SK-N-SH (cell line): ENCODE results near the gene SPEG. TPM values are rescaled to one million over a fixed set of nuclear protein-coding genes. Genes with fewer than 3 reads are reported as not detected.

Experiments
- CTCF ChIA-PET: fragments of 300-600, 350-600 bp; formaldehyde crosslinking; extraction: SDS; loops from one replicate; lab custom pipeline; 2021; lab: Yijun Ruan, JAX
- POLR2A ChIA-PET: fragments of 350-600 bp; sonication (Branson Sonifier 250); formaldehyde crosslinking; extraction: SDS; loops from one replicate; lab custom pipeline; 2020; ENCODE audit warnings: antibody characterized with exemption, inconsistent platforms; lab: Yijun Ruan, JAX
- DNase-seq: peaks from one replicate; pipeline ENCODE4 v3.0.0; 2012
- H2AFZ ChIP-seq: fragments of 200-600 bp; sonication (generic); 2 replicates; pipeline ENCODE4 v1.8.1; 2016; ENCODE audit warnings: antibody characterized with exemption, mild to moderate bottlenecking, low read depth
- H3F3A ChIP-seq: fragments of 200-600 bp; sonication (generic); replicated peaks from 2 replicates; pipeline ENCODE3; 2016; ENCODE audit warnings: antibody characterized with exemption, mild to moderate bottlenecking; ENCODE audit not compliant: insufficient read depth
- H3K27ac ChIP-seq, 2 experiments: fragments of 200-500 bp in 1 of 2; fragments of 200-600 bp in 1 of 2; sonication (Bioruptor generic) in 1 of 2; sonication (generic), shearing (Covaris generic) in 1 of 2; 2 replicates each; pipeline versions ENCODE4 v1.5.1 to v1.6.1; 2014 to 2016; ENCODE audit warnings: low read depth in 2 of 2, inconsistent platforms in 1 of 2, low read length in 1 of 2, mild to moderate bottlenecking in 1 of 2, mixed read lengths in 1 of 2
- H3K27me3 ChIP-seq: fragments of 200-600 bp; sonication (generic), shearing (Covaris generic); 2 replicates; pipeline ENCODE4 v1.6.1; 2016; ENCODE audit warnings: mixed run types; ENCODE audit not compliant: insufficient read depth
- H3K36me3 ChIP-seq, 2 experiments: fragments of 200-500 bp in 1 of 2; fragments of 200-600 bp in 1 of 2; sonication (Bioruptor generic) in 1 of 2; sonication (generic) in 1 of 2; replicated peaks in 1 of 2; 2 replicates each; pipeline versions ENCODE3 to v1.5.1; 2014 to 2016; ENCODE audit warnings: low read length in 1 of 2, mild to moderate bottlenecking in 1 of 2; ENCODE audit not compliant: insufficient read depth in 2 of 2, control insufficient read depth in 1 of 2
- H3K4me1 ChIP-seq, 2 experiments: fragments of 200-500 bp in 1 of 2; fragments of 200-600 bp in 1 of 2; sonication (Bioruptor generic) in 1 of 2; sonication (generic), shearing (Covaris generic) in 1 of 2; 2 replicates each; pipeline versions ENCODE4 v1.5.1 to v1.6.1; 2014 to 2016; ENCODE audit warnings: low read depth in 1 of 2, low read length in 1 of 2, mixed run types in 1 of 2; ENCODE audit not compliant: insufficient read depth in 2 of 2, control insufficient read depth in 1 of 2
- H3K4me2 ChIP-seq: fragments of 200-600 bp; sonication (generic), shearing (Covaris generic); 2 replicates; pipeline ENCODE4 v1.6.1; 2017; ENCODE audit warnings: mixed run types
- H3K4me3 ChIP-seq, 2 experiments: fragments of 200-500 bp in 1 of 2; fragments of 200-600 bp in 1 of 2; sonication (Bioruptor generic) in 1 of 2; sonication (generic), shearing (Covaris generic) in 1 of 2; 2 replicates each; pipeline versions ENCODE4 v1.5.1 to v1.8.1; 2014 to 2016; ENCODE audit warnings: low read depth in 2 of 2, inconsistent platforms in 1 of 2, low read length in 1 of 2, mild to moderate bottlenecking in 1 of 2, mixed read lengths in 1 of 2, moderate library complexity in 1 of 2
- H3K79me2 ChIP-seq: fragments of 200-600 bp; sonication (generic); 2 replicates; pipeline ENCODE4 v1.8.1; 2017; ENCODE audit warnings: mild to moderate bottlenecking; ENCODE audit not compliant: insufficient read depth
- H3K9ac ChIP-seq: fragments of 200-600 bp; sonication (generic); 2 replicates; pipeline ENCODE4 v1.6.1; 2017; ENCODE audit warnings: mixed run types
- H3K9me2 ChIP-seq: fragments of 200-600 bp; sonication (generic); 2 replicates; pipeline ENCODE4 v1.6.1; 2017; ENCODE audit warnings: mixed run types
- H3K9me3 ChIP-seq: fragments of 200-600 bp; sonication (generic); 2 replicates; pipeline ENCODE4 v1.6.1; 2017; ENCODE audit warnings: mixed run types, mild to moderate bottlenecking, moderate library complexity
- H4K20me1 ChIP-seq: fragments of 200-600 bp; sonication (generic); 2 replicates; pipeline ENCODE4 v1.6.1; 2017; ENCODE audit warnings: mild to moderate bottlenecking, mixed run types; ENCODE audit not compliant: insufficient read depth
- CHD2 ChIP-seq: fragments of 150-350 bp; IDR thresholded peaks from 2 replicates; pipeline ENCODE4 v1.6.1; 2018; ENCODE audit warnings: low read length; ENCODE audit not compliant: partially characterized antibody
- FOXJ3 ChIP-seq: sonication (generic); formaldehyde crosslinking; IDR thresholded peaks from 2 replicates; pipeline ENCODE4 v1.5.1; 2020; ENCODE audit warnings: mild to moderate bottlenecking, missing genetic modification reagents
- FOXM1 ChIP-seq: IDR thresholded peaks from 2 replicates; pipeline ENCODE4 v1.4.0; 2012; ENCODE audit warnings: low read depth, mild to moderate bottlenecking
- GATA2 ChIP-seq: sonication (generic); formaldehyde crosslinking; IDR thresholded peaks from 2 replicates; pipeline ENCODE4 v1.5.0; 2020; ENCODE audit warnings: mild to moderate bottlenecking, missing genetic modification reagents
- MEF2A ChIP-seq: IDR thresholded peaks from 2 replicates; pipeline ENCODE4 v1.4.0; 2012; ENCODE audit warnings: low read depth, borderline replicate concordance
- MXI1 ChIP-seq: IDR thresholded peaks from 2 replicates; pipeline ENCODE4 v1.6.1; 2012; ENCODE audit warnings: mild to moderate bottlenecking, low read depth, low read length, improper control_type of control experiment
- NRF1 ChIP-seq: IDR thresholded peaks from 2 replicates; pipeline ENCODE4 v1.6.1; 2012; ENCODE audit warnings: low read depth, mild to moderate bottlenecking, low read length
- RCOR1 ChIP-seq: fragments of 150-350 bp; IDR thresholded peaks from 2 replicates; pipeline ENCODE4 v1.6.1; 2017; ENCODE audit warnings: antibody characterized with exemption, low read length
- RFX5 ChIP-seq: IDR thresholded peaks from 2 replicates; pipeline ENCODE4 v1.6.1; 2012; ENCODE audit warnings: mild to moderate bottlenecking, improper control_type of control experiment, low read length
- SIN3A ChIP-seq: IDR thresholded peaks from 2 replicates; pipeline ENCODE4 v1.6.1; 2012; ENCODE audit warnings: low read depth, mild to moderate bottlenecking, low read length, moderate library complexity, borderline replicate concordance
- SMC3 ChIP-seq: IDR thresholded peaks from 2 replicates; pipeline ENCODE4 v1.6.1; 2012; ENCODE audit warnings: low read depth, low read length, improper control_type of control experiment
- TAF1 ChIP-seq: IDR thresholded peaks from 2 replicates; pipeline ENCODE4 v1.6.1; 2012; ENCODE audit warnings: low read depth, mild to moderate bottlenecking, low read length, moderate library complexity, borderline replicate concordance
- TCF12 ChIP-seq: IDR thresholded peaks from 2 replicates; pipeline ENCODE4 v1.4.0; 2012
- USF2 ChIP-seq: fragments of 150-350 bp; IDR thresholded peaks from 2 replicates; pipeline ENCODE4 v1.6.1; 2017; ENCODE audit warnings: antibody characterized with exemption, low read length, low read depth, borderline replicate concordance
- YY1 ChIP-seq: IDR thresholded peaks from 2 replicates; pipeline ENCODE4 v1.4.0; 2012; ENCODE audit warnings: low read depth, mild to moderate bottlenecking
- WGBS: methylation state at CpG from one replicate; pipeline ENCODE4 v1.1.6; 2017; ENCODE audit warnings: low lambda C conversion rate; 5-methylcytosine and 5-hydroxymethylcytosine counted together
- polyA plus RNA-seq, 3 experiments: library from polyadenylated mRNA; depleted of rRNA; stranded (reverse); fragments of >200 nt; gene quantifications; 2 replicates each; pipeline ENCODE4 v1.2.3, GENCODE V29; 2012

Gene SPEG
- polyA plus RNA-seq, 1 of the 3 experiments (the other 2 are of a cell fraction) = 107 TPM

- 83% methylated on average over 10 of the region's 12 CpGs for WGBS
Observed at GRCh38 chr2:219443016-219443696, 8.5 kb downstream of the SPEG start.

GRCh38 chr2:219443697-219444023, 9.0 kb downstream of the SPEG start:
- H3K9ac ChIP-seq = no peak overlapping the region
- CTCF ChIA-PET = interaction anchor here (1.4 to 12.5 kb wide), 3 partner anchors 12 to 86 kb away, joined by 3 to 95 read pairs (median 48); no protein-coding TSS in a partner anchor

More at GRCh38 chr2:219443016-219443696, 8.5 kb downstream of the SPEG start:
- H3K79me2 ChIP-seq = peaks cover 20% of the 10 kb centered on the region; the same call in 1 of the 2 replicates
- H3F3A ChIP-seq = no peaks in the 10 kb centered on the region
- peaks cover 45 to 47% of the 10 kb centered on the region in 2 experiments for H3K4me1 ChIP-seq
- POLR2A ChIA-PET = interaction anchor here (0.6 kb wide), 1 partner anchor 14 kb away, joined by 3 read pairs; no protein-coding TSS in a partner anchor
- CTCF ChIA-PET = interaction anchor here (1.2 to 12.5 kb wide), 7 partner anchors 13 to 117 kb away, joined by 3 to 95 read pairs (median 6); no protein-coding TSS in a partner anchor
- peak overlapping the region; percentile 60; the same call in 1 of the 2 replicates for H3K9ac ChIP-seq
- H3K36me3 ChIP-seq = peaks cover 7 to 11% of the 10 kb centered on the region in 2 experiments
- no peaks in the 10 kb centered on the region for H3K9me2 ChIP-seq
- H3K27me3 ChIP-seq = no peaks in the 10 kb centered on the region
- peak overlapping the region; percentile 67 to 76 for H3K4me3 ChIP-seq
- TF ChIP-seq GATA2 (CRISPR knock-in tag) (no peak), SIN3A (no peak), YY1 (no peak), FOXJ3 (CRISPR knock-in tag) (no peak), SMC3 (no peak), MEF2A (no peak), TAF1 (no peak), RCOR1 (no peak), TCF12 (no peak), MXI1 (no peak), USF2 (no peak), CHD2 (no peak), NRF1 (no peak), RFX5 (no peak)
- TF ChIP-seq, all 33 proteins: peak for 0
- H3K4me2 ChIP-seq = peak overlapping the region; percentile 96
- H3K9me3 ChIP-seq = no peaks in the 10 kb centered on the region
- DNase-seq = no peak
- no peak overlapping the region for H2AFZ ChIP-seq
- no peaks in the 10 kb centered on the region for H4K20me1 ChIP-seq
- no peak overlapping the region; a peak in 1 of 4 replicates for H3K27ac ChIP-seq

More at GRCh38 chr2:219443697-219444023, 9.0 kb downstream of the SPEG start:
- no peak overlapping the region for H3K4me3 ChIP-seq
- H3F3A ChIP-seq = no peaks in the 10 kb centered on the region
- no peaks in the 10 kb centered on the region for H3K9me3 ChIP-seq
- no peaks in the 10 kb centered on the region for H3K27me3 ChIP-seq
- no peak for DNase-seq
- POLR2A ChIA-PET = interaction anchor here (0.6 kb wide), 1 partner anchor 13 kb away, joined by 3 read pairs; no protein-coding TSS in a partner anchor
- H3K4me2 ChIP-seq = peak overlapping the region; percentile 96
- H3K79me2 ChIP-seq = peaks cover 20% of the 10 kb centered on the region; the same call in 1 of the 2 replicates
- no peaks in the 10 kb centered on the region for H4K20me1 ChIP-seq
- H3K36me3 ChIP-seq = peaks cover 11 to 12% of the 10 kb centered on the region in 2 experiments
- TF ChIP-seq FOXM1 = no peak
- TF ChIP-seq, all 33 proteins: peak for 0
- 73% methylated on average over 3 of the region's 3 CpGs for WGBS
- Histone ChIP-seq H2AFZ (no peak overlapping the region), H3K4me1 (peaks cover 45 to 47% of the 10 kb centered on the region in 2 experiments), H3K27ac (no peak overlapping the region), H3K9me2 (no peaks in the 10 kb centered on the region)
